Islet precursor cell (in vitro differentiated cells): ENCODE results near the gene DOK4.

ENCODE experiments used
- DNase-seq: peaks from one replicate; pipeline ENCODE4 v3.0.0-alpha.2; 2018

DOK4 gene

DNA sequence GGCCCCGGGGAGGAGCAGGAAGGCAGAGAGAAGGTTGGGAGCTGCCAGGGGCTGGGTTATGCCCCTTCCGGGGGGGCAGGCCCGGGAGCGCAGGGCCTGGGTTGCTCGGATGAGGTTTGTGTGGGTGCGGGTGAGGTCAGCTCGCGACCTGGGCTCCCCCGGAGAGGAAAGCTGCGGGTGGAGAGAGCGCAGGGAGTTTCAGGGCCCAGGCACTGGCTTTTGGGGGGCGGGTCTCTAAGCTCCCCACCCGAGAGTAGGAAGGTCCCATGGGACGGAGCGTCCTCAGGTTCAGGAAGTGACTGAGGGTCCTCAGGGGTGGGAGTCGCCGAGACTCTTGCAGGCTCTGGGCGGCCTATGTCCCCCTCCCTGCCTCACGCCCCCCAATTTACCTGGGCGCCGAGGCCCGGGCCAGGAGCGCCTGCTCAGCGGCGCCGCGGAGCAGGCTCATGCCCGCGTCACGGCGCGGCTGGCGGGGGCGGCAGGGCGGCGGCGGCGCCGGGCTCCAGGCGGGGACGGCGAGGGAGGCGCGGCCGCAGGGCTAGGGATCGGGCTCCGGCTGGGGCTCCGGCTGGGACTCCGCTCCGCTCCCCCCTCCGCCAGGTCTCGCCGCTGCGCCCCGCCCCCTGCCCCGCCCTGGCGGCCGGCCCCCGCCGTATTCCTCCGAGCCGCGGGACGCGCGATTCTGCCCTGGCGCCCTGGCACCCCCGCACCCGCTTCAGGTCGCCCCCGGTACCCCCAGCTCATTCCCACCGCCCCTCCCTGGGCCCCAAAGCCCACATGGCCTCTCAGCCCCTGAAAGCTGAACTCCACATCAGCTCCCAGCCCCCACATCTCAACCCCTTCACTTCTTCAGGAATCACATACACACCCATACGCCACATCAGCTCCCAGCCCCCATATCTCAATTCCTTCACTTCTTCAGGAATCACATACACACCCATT is at the start of gene DOK4:
Gene DOK4, minus strand, starts transcription at position 578 of the 942 bp plus-strand sequence. CDS start 6,986 bp downstream, outside the sequence.
- DNase-seq, result peak; percentile 81

DNA sequence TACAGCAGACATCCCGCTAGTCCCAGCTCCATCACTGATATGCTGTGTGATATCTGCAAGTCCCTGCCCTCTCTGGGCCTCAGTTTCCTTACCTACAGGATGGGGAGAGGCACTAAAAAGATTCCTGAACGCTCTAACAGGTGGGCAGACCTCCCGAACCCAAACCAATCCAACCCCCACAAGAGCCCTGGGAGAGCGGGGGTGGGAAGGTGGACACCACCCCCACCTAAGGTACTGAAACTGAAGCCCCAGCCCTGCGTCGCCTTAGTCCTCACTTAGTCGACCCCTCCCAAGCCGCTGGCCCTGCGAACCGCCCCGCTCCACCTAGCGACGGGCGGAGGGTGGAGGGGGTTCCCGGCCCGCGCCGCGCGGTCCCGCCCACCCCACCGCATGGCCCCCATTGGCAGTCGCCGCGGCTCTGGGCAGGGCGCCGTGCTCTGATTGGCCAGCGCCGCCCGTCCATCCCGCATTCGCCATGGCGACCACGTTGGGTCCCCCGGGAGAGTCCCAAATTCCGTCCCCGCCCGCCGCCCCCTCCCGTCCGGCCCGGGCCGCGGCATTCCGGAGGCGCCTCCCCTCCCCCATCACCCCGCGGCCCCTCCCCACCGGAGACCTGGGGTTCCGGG is 49.5 kb upstream of the DOK4 start:
- peak; percentile 96 for DNase-seq

- peak; percentile 52 for DNase-seq
Measured at GRCh38 chr16:57534881-57535658, 48.8 kb upstream of the DOK4 start.

DNA sequence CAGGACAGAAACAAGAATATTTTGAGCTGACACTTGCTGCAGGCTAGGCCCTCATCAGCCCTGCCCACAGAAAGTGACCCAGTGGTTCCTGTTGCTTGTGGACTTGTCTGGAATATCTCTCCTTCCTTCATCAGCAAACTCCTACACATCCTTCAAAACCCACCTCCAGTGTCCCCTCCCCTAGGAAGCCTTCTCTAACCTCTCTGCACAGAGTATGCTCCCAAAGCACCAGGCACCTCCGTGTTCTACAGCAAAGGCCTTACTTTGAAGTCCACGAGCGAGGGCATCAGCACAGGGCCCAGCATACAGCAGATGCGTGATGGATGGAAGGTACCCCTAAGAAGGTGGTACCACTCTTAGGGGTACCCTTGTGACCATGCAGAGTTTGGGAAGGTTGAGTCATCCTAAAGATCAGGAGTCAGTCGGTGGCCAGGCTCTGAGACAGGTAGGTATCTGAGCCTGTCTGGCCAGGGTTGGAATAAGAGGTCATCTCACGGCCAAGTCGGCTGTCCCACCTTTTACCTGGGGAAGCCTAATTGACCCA is 48.1 kb upstream of the DOK4 start:
- no peak for DNase-seq

GRCh38 chr16:57533431-57534336 is 47.4 kb upstream of the DOK4 start:
- DNase-seq, result peak; percentile 54

DNA sequence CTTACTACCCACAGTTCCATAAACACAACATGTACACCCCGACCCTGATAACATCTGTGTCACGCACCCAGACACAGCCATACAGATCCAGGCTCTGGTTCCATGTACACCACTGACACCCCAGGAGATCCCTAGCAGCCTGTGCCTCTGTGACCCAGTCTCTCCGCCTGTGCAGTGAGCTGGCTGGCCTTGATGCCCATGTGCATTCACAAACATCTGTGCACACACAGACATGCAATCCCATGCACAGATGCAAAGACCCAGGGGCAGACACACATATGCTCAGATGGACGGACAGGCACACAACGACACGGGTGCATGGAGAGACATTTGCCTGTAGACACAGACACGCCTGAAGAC is 46.0 kb upstream of the DOK4 start:
- DNase-seq, result no peak

- no peak for DNase-seq
Measured at GRCh38 chr16:57531635-57532265, 45.5 kb upstream of the DOK4 start.

DNA sequence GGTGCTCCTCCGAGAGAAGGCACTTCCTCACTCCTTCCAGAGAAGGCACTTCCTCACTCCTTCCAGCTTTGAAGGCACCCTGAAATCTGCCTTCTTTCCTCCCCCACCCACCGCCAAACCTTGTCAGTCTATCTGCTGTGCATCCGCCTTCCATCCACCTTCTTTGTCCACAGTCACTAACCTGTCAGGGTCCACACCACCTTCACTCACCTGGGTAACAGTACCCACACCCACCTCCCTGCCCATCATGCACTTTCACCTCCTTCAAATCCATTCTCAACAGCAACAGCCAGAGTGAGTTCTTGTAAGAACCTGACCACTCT is 44.9 kb upstream of the DOK4 start:
- no peak for DNase-seq

DNA sequence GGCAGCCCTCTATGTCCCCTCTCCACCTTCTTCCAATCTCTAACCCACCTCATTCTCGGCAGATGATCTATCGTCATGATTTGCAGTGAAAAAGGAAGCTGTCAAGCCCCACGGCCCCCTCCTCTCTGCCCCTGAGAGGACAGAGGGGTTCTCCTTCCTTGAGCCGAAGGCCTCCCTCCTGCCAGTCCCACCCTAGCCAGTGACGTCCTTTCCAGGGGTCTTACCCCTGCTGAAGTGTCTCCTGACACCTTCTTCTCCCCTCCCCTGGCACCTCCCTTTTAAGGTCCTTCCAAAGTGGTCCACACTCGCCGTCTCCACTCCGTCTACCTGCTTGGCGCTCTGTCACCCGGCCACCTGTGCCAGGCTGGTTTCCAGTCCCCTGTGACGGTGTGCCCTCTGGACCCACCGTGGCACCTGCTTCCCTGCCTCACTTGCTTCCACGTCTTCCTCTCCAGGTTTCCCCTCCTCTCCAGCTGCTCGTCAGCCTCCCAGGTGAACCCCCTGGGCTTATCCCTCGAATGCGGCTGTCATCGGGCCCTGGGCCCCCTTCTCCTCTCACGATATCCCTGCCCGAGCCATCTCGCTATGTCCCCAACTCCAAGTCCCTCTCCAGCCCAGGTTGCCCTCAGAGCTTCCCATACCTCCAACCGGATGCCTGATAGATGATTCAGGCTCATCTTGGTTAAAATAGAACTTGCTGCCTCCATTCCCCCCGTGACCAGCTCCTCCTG is 44.4 kb upstream of the DOK4 start:
- peak; percentile 51 for DNase-seq

DNA sequence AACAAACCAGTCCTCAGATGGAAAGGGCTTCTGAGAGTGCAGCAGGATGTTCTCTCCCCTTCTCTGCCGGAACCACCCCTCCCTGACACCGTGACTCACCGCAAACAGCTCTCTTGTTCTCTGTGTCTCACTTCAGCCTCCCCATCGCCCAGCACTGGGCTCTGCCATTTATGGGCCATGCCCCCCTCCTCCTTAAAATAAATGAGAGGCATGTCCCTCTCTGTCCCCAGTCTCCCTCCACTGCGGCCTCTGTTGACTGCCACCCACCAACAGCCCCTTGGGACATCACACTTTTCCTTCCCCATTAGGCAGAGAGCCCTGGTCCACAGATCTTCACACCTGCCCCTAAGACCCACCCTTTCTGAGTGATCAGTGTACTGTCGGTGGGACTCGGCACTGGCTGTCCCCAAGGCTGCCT is 43.8 kb upstream of the DOK4 start:
- DNase-seq, result peak; percentile 85

DNA sequence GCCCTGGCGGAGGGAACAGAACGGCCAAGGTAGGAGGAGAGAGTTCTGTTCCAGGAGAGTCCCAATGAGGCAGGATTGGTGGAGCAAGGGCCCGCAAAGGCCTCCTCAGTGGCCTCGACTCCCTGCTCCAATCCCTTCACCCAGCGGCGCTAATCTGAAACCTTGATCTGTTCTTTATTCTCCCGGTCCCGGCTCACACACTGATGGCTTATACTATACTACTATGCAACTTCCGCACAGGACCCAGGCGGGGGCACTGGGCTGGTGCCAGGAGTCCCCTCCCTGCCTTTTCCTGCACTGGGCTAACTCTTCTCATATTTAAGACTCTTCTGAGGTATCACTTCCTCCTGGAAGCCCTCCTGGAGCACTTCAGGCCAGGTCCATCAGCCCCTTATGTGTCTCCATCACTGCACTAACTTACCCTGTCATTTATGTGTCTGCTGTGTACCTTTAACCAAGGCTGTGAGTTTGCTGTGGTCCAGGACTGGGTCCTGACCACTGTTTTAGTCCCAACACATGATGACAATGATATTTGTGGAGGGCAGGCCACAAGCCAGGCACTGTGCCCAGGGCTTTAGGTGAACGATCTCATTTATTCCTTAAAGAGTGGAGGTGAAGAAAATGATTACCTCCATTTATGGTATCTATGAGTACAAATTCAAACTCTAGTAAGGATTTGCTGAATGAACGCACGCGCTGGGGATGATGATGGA is 43.3 kb upstream of the DOK4 start:
- DNase-seq, result no peak

GRCh38 chr16:57528499-57529390 is 42.5 kb upstream of the DOK4 start:
- DNase-seq, result peak; percentile 84

DNA sequence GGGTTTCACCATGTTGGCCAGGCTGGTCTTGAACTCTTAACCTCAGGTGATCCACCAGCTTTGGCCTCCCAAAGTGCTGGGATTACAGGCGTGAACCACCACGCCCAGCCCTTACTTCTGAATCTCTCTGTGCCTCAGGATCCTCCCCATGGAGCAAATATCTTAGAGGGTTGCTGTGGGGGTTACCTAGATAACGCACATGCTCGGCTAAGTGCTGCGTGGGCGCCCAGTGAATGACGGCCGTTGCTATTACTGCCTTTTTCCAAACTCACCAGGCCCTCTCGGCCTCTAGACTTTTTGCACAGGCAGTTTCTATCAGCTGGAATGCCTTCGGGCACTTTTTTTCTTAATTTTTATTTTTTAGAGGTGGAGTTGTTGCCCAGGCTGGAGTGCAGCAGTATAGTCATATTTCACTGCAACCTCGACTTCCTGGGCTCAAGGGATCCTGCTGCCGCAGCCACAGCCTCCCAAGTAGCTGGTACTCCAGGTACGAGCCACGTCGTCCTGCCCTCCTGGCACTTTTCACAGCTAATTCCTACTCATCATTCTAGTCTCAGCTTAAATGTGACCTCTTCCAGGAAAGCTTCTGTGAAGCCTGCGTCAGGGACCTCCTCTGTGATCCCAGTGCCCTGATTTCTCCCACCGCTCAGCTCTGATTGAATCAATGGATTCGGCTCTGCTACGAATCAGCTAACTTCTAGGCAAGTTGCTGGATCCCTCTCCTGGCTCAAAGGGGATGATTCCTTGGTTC is 41.5 kb upstream of the DOK4 start:
- DNase-seq, result no peak

GRCh38 chr16:57527027-57527426 is 40.7 kb upstream of the DOK4 start:
- DNase-seq, result no peak

- DNase-seq, result no peak
Measured at GRCh38 chr16:57526498-57526897, 40.2 kb upstream of the DOK4 start.

- peak; percentile 74 for DNase-seq
Measured at GRCh38 chr16:57525761-57526160, 39.5 kb upstream of the DOK4 start.

DNA sequence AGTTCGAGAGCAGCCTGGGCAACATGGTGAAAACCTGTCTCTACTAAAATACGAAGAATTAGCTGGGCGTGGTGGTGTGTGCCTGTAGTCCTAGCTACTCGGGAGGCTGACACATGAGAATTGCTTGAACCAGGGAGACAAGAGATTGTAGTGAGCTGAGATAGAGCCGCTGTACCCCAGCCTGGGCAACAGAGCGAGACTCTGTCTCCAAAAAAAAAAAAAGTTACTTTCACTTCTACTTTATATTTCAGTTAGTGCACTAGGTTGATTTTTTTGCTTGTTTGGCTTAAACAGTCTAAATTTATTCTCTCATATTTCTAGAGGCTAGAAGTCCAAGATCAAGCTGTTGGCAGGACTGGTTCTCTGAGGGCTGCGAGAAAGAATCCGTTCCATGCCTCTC is 36.7 kb upstream of the DOK4 start:
- no peak for DNase-seq

GRCh38 chr16:57519796-57520360 is 33.6 kb upstream of the DOK4 start:
- DNase-seq, result peak; percentile 91
